ENCODE data around the gene STX4.

Gene STX4

GRCh38 chr16:30996324-30996984 is 36.9 kb upstream of the STX4 start:
- no peaks in the 10 kb centered on the region for H3K9me3 ChIP-seq (ENCODE audit: low read length)
- H3K4me3 ChIP-seq (ENCODE audit: low read depth, low read length, poor library complexity, severe bottlenecking) = peak overlapping the region; percentile 69
- H3K27ac ChIP-seq (ENCODE audit: low read depth, low read length, poor library complexity, severe bottlenecking) = no peak overlapping the region
- no peaks in the 10 kb centered on the region for H3K9me2 ChIP-seq (ENCODE audit: low read depth, low read length)
- H2AFZ ChIP-seq (ENCODE audit: low read length) = peak overlapping the region; percentile 53; the same call in 1 of the 2 replicates
- peaks cover 28% of the 10 kb centered on the region for H3K4me1 ChIP-seq (ENCODE audit: insufficient read depth, low read length, severe bottlenecking)
- H3K79me2 ChIP-seq (ENCODE audit: insufficient read depth, low read length) = no peaks in the 10 kb centered on the region
- H3F3A ChIP-seq (ENCODE audit: insufficient read depth, low read length) = no peaks in the 10 kb centered on the region
- H3K36me3 ChIP-seq (ENCODE audit: insufficient read depth, low read length) = no peaks in the 10 kb centered on the region
- no peaks in the 10 kb centered on the region for H4K20me1 ChIP-seq (ENCODE audit: insufficient read depth, low read length)
- TF ChIP-seq EZH2 (IDR thresholded peaks at IDR 0.05; ENCODE audit: borderline replicate concordance, low read length) (no peak), CTCF (IDR thresholded peaks at IDR 0.05; ENCODE audit: low read length) (no peak)
- H3K4me2 ChIP-seq (ENCODE audit: low read length) = peak overlapping the region; percentile 81
- H3K9ac ChIP-seq (ENCODE audit: low read length) = peak overlapping the region; percentile 68
- no peaks in the 10 kb centered on the region for H3K27me3 ChIP-seq (ENCODE audit: insufficient read depth, low read length)

GRCh38 chr16:30996985-30997724 is 36.2 kb upstream of the STX4 start:
- Histone ChIP-seq H3K4me2 (ENCODE audit: low read length) (peak overlapping the region; percentile 81), H3K27me3 (ENCODE audit: insufficient read depth, low read length) (no peaks in the 10 kb centered on the region), H3F3A (ENCODE audit: insufficient read depth, low read length) (no peaks in the 10 kb centered on the region), H3K4me3 (ENCODE audit: low read depth, low read length, poor library complexity, severe bottlenecking) (peak overlapping the region; percentile 69), H3K36me3 (ENCODE audit: insufficient read depth, low read length) (no peaks in the 10 kb centered on the region), H3K9ac (ENCODE audit: low read length) (peak overlapping the region; percentile 68), H3K9me3 (ENCODE audit: low read length) (no peaks in the 10 kb centered on the region), H3K79me2 (ENCODE audit: insufficient read depth, low read length) (no peaks in the 10 kb centered on the region), H3K9me2 (ENCODE audit: low read depth, low read length) (no peaks in the 10 kb centered on the region), H3K4me1 (ENCODE audit: insufficient read depth, low read length, severe bottlenecking) (peaks cover 26% of the 10 kb centered on the region), H4K20me1 (ENCODE audit: insufficient read depth, low read length) (no peaks in the 10 kb centered on the region), H3K27ac (ENCODE audit: low read depth, low read length, poor library complexity, severe bottlenecking) (no peak overlapping the region), H2AFZ (ENCODE audit: low read length) (peak overlapping the region; percentile 53; the same call in 1 of the 2 replicates)
- TF ChIP-seq EZH2 (IDR thresholded peaks at IDR 0.05; ENCODE audit: borderline replicate concordance, low read length) (no peak), CTCF (IDR thresholded peaks at IDR 0.05; ENCODE audit: low read length) (no peak)

GRCh38 chr16:30997725-30998711 is 35.3 kb upstream of the STX4 start:
- no peaks in the 10 kb centered on the region for H3K9me3 ChIP-seq (ENCODE audit: low read length)
- no peaks in the 10 kb centered on the region for H4K20me1 ChIP-seq (ENCODE audit: insufficient read depth, low read length)
- H3K4me1 ChIP-seq (ENCODE audit: insufficient read depth, low read length, severe bottlenecking) = peaks cover 17% of the 10 kb centered on the region
- H2AFZ ChIP-seq (ENCODE audit: low read length) = no peak overlapping the region
- peak overlapping the region; percentile 69 for H3K4me2 ChIP-seq (ENCODE audit: low read length)
- no peaks in the 10 kb centered on the region for H3K27me3 ChIP-seq (ENCODE audit: insufficient read depth, low read length)
- TF ChIP-seq EZH2 (IDR thresholded peaks at IDR 0.05; ENCODE audit: borderline replicate concordance, low read length) = no peak
- TF ChIP-seq CTCF (IDR thresholded peaks at IDR 0.05; ENCODE audit: low read length) = no peak
- no peaks in the 10 kb centered on the region for H3K36me3 ChIP-seq (ENCODE audit: insufficient read depth, low read length)
- no peaks in the 10 kb centered on the region for H3K79me2 ChIP-seq (ENCODE audit: insufficient read depth, low read length)
- no peaks in the 10 kb centered on the region for H3F3A ChIP-seq (ENCODE audit: insufficient read depth, low read length)
- no peak overlapping the region; the same call in 1 of the 2 replicates for H3K9ac ChIP-seq (ENCODE audit: low read length)
- peak overlapping the region; percentile 69 for H3K4me3 ChIP-seq (ENCODE audit: low read depth, low read length, poor library complexity, severe bottlenecking)
- H3K27ac ChIP-seq (ENCODE audit: low read depth, low read length, poor library complexity, severe bottlenecking) = no peak overlapping the region
- no peaks in the 10 kb centered on the region for H3K9me2 ChIP-seq (ENCODE audit: low read depth, low read length)

All from OCI-LY1 (cell line).